HepG2 (cell line): Measurements from ENCODE around the gene HPCAL1. TPM values are rescaled to one million over a fixed set of nuclear protein-coding genes. Genes with fewer than 3 reads are reported as not detected.

Experiments
- ATAC-seq: fragments of 200-7000 bp; cut with Tn5 transposase; 3 replicates; pipeline ENCODE4 v1.9.1; 2020; ENCODE audit warnings: mild to moderate bottlenecking, moderate library complexity
- BruUV-seq: library from RNA; stranded (reverse); fragments of 400-500 nt; replicated peaks from 2 replicates; lab custom pipeline; 2021; lab: Mats Ljungman, UMichigan
- CTCF ChIA-PET: fragments of 300-600 bp; formaldehyde crosslinking; extraction: SDS; loops from one replicate; lab custom pipeline; 2021; ENCODE audit warnings: low total read pairs, inconsistent platforms, low intra/inter-chr PET ratio; lab: Yijun Ruan, JAX
- POLR2A ChIA-PET: fragments of 350-600 bp; sonication (Branson Sonifier 250); formaldehyde crosslinking; loops from one replicate; lab custom pipeline; 2020; ENCODE audit warnings: antibody characterized with exemption, inconsistent platforms; lab: Yijun Ruan, JAX
- DNase-seq: peaks from one replicate; pipeline ENCODE4 v3.0.0-alpha.2; 2015; ENCODE audit warnings: low spot score
- FAIRE-seq: peaks from 3 replicates; lab custom pipeline; 2011; peaks lifted over from hg19 to GRCh38; lab: Jason Lieb, UNC
- H2AFZ ChIP-seq: one replicate; pipeline ENCODE4 v1.6.1; 2011; ENCODE audit warnings: low read length, inconsistent platforms
- H3K27ac ChIP-seq: fragments of 300-600 bp; 3 replicates; pipeline ENCODE4 v1.8.0; 2011; ENCODE audit warnings: mixed run types, mild to moderate bottlenecking, mixed read lengths, low read length, inconsistent platforms; ENCODE audit not compliant: insufficient read depth; ENCODE audit errors: extremely low read length
- H3K27me3 ChIP-seq, 2 experiments: fragments of 200-600 bp in 1 of 2; 2 replicates in 1 of 2; 3 replicates in 1 of 2; pipeline versions ENCODE4 v1.6.0 to v1.8.0; 2011; ENCODE audit warnings: low read length in 2 of 2, mild to moderate bottlenecking in 2 of 2, moderate library complexity in 2 of 2, inconsistent platforms in 1 of 2; ENCODE audit not compliant: insufficient read depth in 2 of 2, control insufficient read depth in 1 of 2
- H3K36me3 ChIP-seq, 2 experiments: fragments of 200-600 bp in 1 of 2; replicated peaks in 1 of 2; 2 replicates in 1 of 2; 3 replicates in 1 of 2; pipeline versions ENCODE4 v1.5.1 to v1.8.0; 2011; ENCODE audit warnings: low read length in 2 of 2, inconsistent platforms in 1 of 2; ENCODE audit not compliant: insufficient read depth in 2 of 2, control insufficient read depth in 1 of 2
- H3K4me1 ChIP-seq: 2 replicates; pipeline ENCODE4 v1.5.1; 2012; ENCODE audit warnings: low read length, inconsistent platforms; ENCODE audit not compliant: insufficient read depth
- H3K4me2 ChIP-seq: 2 replicates; pipeline ENCODE4 v1.6.0; 2011; ENCODE audit warnings: low read depth, low read length, inconsistent platforms
- H3K4me3 ChIP-seq, 3 experiments: fragments of 200-600 bp in 1 of 3; sonication (generic), shearing (Covaris generic) in 1 of 3; replicated peaks in 1 of 3; 2 replicates each; pipeline ENCODE4 v1.5.1; 2011 to 2016; ENCODE audit warnings: low read length in 3 of 3, inconsistent platforms in 2 of 3, low read depth in 2 of 3, mild to moderate bottlenecking in 2 of 3, control low read depth in 1 of 3, mixed read lengths in 1 of 3; ENCODE audit not compliant: insufficient read depth in 1 of 3
- H3K79me2 ChIP-seq: one replicate; pipeline ENCODE4 v1.6.1; 2011; ENCODE audit warnings: low read length, inconsistent platforms; ENCODE audit not compliant: insufficient read depth
- H3K9ac ChIP-seq: 2 replicates; pipeline ENCODE4 v1.6.0; 2011; ENCODE audit warnings: mild to moderate bottlenecking, low read depth, low read length, inconsistent platforms; ENCODE audit not compliant: insufficient read depth
- H3K9me3 ChIP-seq: 2 replicates; pipeline ENCODE4 v1.5.1; 2012; ENCODE audit warnings: mild to moderate bottlenecking, low read length
- H4K20me1 ChIP-seq: 2 replicates; pipeline ENCODE4 v1.6.0; 2011; ENCODE audit warnings: inconsistent platforms, mild to moderate bottlenecking, low read length, moderate library complexity; ENCODE audit not compliant: insufficient read depth
- ELF4 ChIP-seq: sonication (generic); formaldehyde crosslinking; IDR thresholded peaks from 2 replicates; pipeline ENCODE4 v1.5.0; 2020; ENCODE audit warnings: missing genetic modification reagents, mild to moderate bottlenecking, moderate library complexity, borderline replicate concordance
- ZNF605 ChIP-seq: sonication (generic); formaldehyde crosslinking; IDR thresholded peaks from 2 replicates; pipeline ENCODE4 v1.8.0; 2022; ENCODE audit warnings: mild to moderate bottlenecking, missing genetic modification reagents
- whole genome bisulfite sequencing: methylation state at CpG from one replicate; pipeline ENCODE4 v1.1.6; 2017; ENCODE audit warnings: low lambda C conversion rate; 5-methylcytosine and 5-hydroxymethylcytosine counted together
- in situ Hi-C: cut with HindIII; loops from 2 replicates; pipeline ENCODE4 v1.10.0; 2017; ENCODE audit warnings: low pct_unique_long_range_greater_than_20kb; ENCODE audit not compliant: extremely low pct_ligation_motif_present
- intact Hi-C: fragments of 100-400 bp; cut with micrococcal nuclease; formaldehyde crosslinking; loops from one replicate; pipeline ENCODE4 v1.10.0; 2022; ENCODE audit not compliant: unreplicated experiment
- polyA plus RNA-seq, 8 experiments: library from polyadenylated mRNA; depleted of rRNA in 3 of 8; stranded (reverse) in 7 of 8; unstranded in 1 of 8; fragments of >200 nt; fragmentation: Illumina TruSeq in 4 of 8; extraction: Trizol in 4 of 8; gene quantifications; 2 replicates each; pipeline versions ENCODE4 v1.2.1 to v1.2.3, GENCODE V29; 2011 to 2016; ENCODE audit warnings: low read depth in 4 of 8, missing spikeins in 1 of 8, mixed read lengths in 1 of 8; ENCODE audit not compliant: insufficient read depth in 1 of 8
- total RNA-seq, 5 experiments: library from RNA; depleted of rRNA; stranded (reverse); fragments of >200 nt; fragmentation: Illumina TruSeq; extraction: Trizol; gene quantifications; 2 replicates each; pipeline ENCODE4 v1.2.3, GENCODE V29; 2016; ENCODE audit warnings: low read depth in 1 of 5
- TF ChIP-seq, protein P1 (sequence below), 2 experiments: sonication (generic) in 1 of 2; formaldehyde crosslinking in 1 of 2; IDR thresholded peaks; 2 replicates each; pipeline versions ENCODE4 v1.5.1 to v1.6.1; 2011 to 2020; ENCODE audit warnings: borderline replicate concordance in 1 of 2, low read depth in 1 of 2, low read length in 1 of 2, mild to moderate bottlenecking in 1 of 2, missing genetic modification reagents in 1 of 2, moderate library complexity in 1 of 2
- TF ChIP-seq, protein P2 (sequence below): sonication (generic); formaldehyde crosslinking; IDR thresholded peaks from 2 replicates; pipeline ENCODE4 v1.4.0; 2020; ENCODE audit warnings: missing genetic modification reagents

The HPCAL1 gene
- total and polyA plus RNA-seq, 2 of the 13 experiments (the other 11 are each of a cell fraction or from before 2014, with no cell fraction given): 29.5 to 29.9 TPM

DNA sequence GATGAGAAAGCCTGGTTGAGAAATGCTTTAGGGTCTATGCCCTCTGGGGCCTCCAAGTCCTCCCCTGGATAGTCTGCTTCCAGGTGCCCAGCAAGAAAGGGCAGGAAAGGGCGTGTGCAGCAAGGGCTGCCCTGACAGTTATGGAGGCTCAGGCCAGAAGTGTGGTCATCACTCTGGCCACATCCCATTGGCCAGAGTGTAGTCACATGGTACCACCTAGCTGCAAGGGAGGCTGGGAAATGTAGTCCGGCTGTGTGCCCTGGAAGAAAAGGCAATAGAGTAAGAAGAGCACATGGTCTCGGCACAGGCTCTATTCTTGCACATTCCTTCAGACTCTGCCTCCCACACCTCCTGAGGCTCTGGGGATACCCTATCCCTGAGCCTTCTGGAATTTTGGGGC lies 109.7 kb downstream of the HPCAL1 start (continued):
- TF ChIP-seq, protein P1, sequence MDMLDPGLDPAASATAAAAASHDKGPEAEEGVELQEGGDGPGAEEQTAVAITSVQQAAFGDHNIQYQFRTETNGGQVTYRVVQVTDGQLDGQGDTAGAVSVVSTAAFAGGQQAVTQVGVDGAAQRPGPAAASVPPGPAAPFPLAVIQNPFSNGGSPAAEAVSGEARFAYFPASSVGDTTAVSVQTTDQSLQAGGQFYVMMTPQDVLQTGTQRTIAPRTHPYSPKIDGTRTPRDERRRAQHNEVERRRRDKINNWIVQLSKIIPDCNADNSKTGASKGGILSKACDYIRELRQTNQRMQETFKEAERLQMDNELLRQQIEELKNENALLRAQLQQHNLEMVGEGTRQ (IDR thresholded peaks at IDR 0.05; ENCODE audit: low read depth, low read length): peak; percentile 69
- TF ChIP-seq, protein P1 (CRISPR knock-in tag; IDR thresholded peaks at IDR 0.05; ENCODE audit: borderline replicate concordance): peak; percentile 83; the same call in 1 of the 2 replicates
- 0 out of 2 replicates have a peak, but pooled peaks have one; percentile 30 for TF ChIP-seq ZNF605 (CRISPR knock-in tag)

GRCh38 chr2:10413503-10413902 lies 110.8 kb downstream of the HPCAL1 start:
- CTCF ChIA-PET: no interaction called here
- Histone ChIP-seq H4K20me1 (no peaks in the 10 kb centered on the region; the same call in 1 of the 2 replicates), H3K4me1 (peaks cover 10% of the 10 kb centered on the region), H2AFZ (no peak overlapping the region), H3K36me3 (peaks cover 2 to 14% of the 10 kb centered on the region in 2 experiments; a peak in 4 of 5 replicates), H3K27me3 (no peaks in the 10 kb centered on the region), H3K4me2 (no peak overlapping the region), H3K9me3 (no peaks in the 10 kb centered on the region), H3K4me3 (no peak overlapping the region), H3K79me2 (no peaks in the 10 kb centered on the region), H3K9ac (no peak overlapping the region), H3K27ac (no peak overlapping the region)
- POLR2A ChIA-PET: no interaction called here
- ATAC-seq (no peak), DNase-seq (no peak), FAIRE-seq (no peak)
- no peak for TF ChIP-seq ELF4 (CRISPR knock-in tag)
- TF ChIP-seq, protein P2, sequence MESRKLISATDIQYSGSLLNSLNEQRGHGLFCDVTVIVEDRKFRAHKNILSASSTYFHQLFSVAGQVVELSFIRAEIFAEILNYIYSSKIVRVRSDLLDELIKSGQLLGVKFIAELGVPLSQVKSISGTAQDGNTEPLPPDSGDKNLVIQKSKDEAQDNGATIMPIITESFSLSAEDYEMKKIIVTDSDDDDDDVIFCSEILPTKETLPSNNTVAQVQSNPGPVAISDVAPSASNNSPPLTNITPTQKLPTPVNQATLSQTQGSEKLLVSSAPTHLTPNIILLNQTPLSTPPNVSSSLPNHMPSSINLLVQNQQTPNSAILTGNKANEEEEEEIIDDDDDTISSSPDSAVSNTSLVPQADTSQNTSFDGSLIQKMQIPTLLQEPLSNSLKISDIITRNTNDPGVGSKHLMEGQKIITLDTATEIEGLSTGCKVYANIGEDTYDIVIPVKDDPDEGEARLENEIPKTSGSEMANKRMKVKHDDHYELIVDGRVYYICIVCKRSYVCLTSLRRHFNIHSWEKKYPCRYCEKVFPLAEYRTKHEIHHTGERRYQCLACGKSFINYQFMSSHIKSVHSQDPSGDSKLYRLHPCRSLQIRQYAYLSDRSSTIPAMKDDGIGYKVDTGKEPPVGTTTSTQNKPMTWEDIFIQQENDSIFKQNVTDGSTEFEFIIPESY (CRISPR knock-in tag): peak; percentile 26; the same call in 1 of the 2 replicates
- in situ Hi-C loops (no loop called here), intact Hi-C loops (no loop called here)
- whole genome bisulfite sequencing: 93% methylated on average over 8 of the region's 10 CpGs
- no TSS peak for BruUV-seq
